Keratinocyte (primary cell): ENCODE data around the gene VIPR2. TPM values are rescaled to one million over a fixed set of nuclear protein-coding genes. Genes with fewer than 3 reads are reported as not detected.

Experiments used
- DNase-seq: peaks from one replicate; pipeline ENCODE4 v3.0.0-alpha.2; 2011; ENCODE audit warnings: low read depth, missing footprints, low spot score
- FAIRE-seq: peaks from 2 replicates; lab custom pipeline; 2011; peaks lifted over from hg19 to GRCh38; lab: Jason Lieb, UNC
- H2AFZ ChIP-seq: 2 replicates; pipeline ENCODE4 v1.6.0; 2012; ENCODE audit warnings: low read length, control low read depth, inconsistent platforms; ENCODE audit not compliant: control insufficient read depth
- H3K27ac ChIP-seq: 2 replicates; pipeline ENCODE4 v1.5.1; 2011; ENCODE audit warnings: low read length; ENCODE audit not compliant: control insufficient read depth, insufficient read depth
- H3K27me3 ChIP-seq: 3 replicates; pipeline ENCODE4 v1.6.0; 2011; ENCODE audit warnings: low read length; ENCODE audit not compliant: control insufficient read depth, insufficient read depth; ENCODE audit errors: extremely low read depth
- H3K36me3 ChIP-seq, 2 experiments: 2 replicates in 1 of 2; 3 replicates in 1 of 2; pipeline ENCODE4 v1.5.1; 2011; ENCODE audit warnings: low read length in 2 of 2, mild to moderate bottlenecking in 1 of 2; ENCODE audit not compliant: control insufficient read depth in 2 of 2, insufficient read depth in 2 of 2; ENCODE audit errors: extremely low read depth in 1 of 2
- H3K4me1 ChIP-seq: 3 replicates; pipeline ENCODE4 v1.5.1; 2011; ENCODE audit warnings: low read length; ENCODE audit not compliant: control insufficient read depth, insufficient read depth; ENCODE audit errors: extremely low read depth
- H3K4me2 ChIP-seq: 3 replicates; pipeline ENCODE4 v1.6.0; 2011; ENCODE audit warnings: low read depth, low read length; ENCODE audit not compliant: control insufficient read depth, insufficient read depth; ENCODE audit errors: extremely low read depth
- H3K4me3 ChIP-seq, 3 experiments: fragments of 200-600 bp in 1 of 3; sonication (generic) in 1 of 3; 2 replicates in 2 of 3; 3 replicates in 1 of 3; pipeline ENCODE4 v1.5.1; 2011 to 2016; ENCODE audit warnings: low read length in 3 of 3, mild to moderate bottlenecking in 3 of 3, control low read depth in 2 of 3, inconsistent platforms in 1 of 3, low read depth in 1 of 3, mixed read lengths in 1 of 3, mixed run types in 1 of 3, moderate library complexity in 1 of 3; ENCODE audit not compliant: control insufficient read depth in 2 of 3, insufficient read depth in 2 of 3; ENCODE audit errors: extremely low read depth in 1 of 3
- H3K79me2 ChIP-seq: 2 replicates; pipeline ENCODE4 v1.6.0; 2012; ENCODE audit warnings: low read length; ENCODE audit not compliant: control insufficient read depth, insufficient read depth
- H3K9ac ChIP-seq: 3 replicates; pipeline ENCODE4 v1.6.0; 2011; ENCODE audit warnings: low read length; ENCODE audit not compliant: control insufficient read depth, insufficient read depth; ENCODE audit errors: extremely low read depth
- H3K9me1 ChIP-seq: 3 replicates; pipeline ENCODE4 v1.6.0; 2011; ENCODE audit warnings: low read length; ENCODE audit not compliant: control insufficient read depth, insufficient read depth; ENCODE audit errors: extremely low read depth
- H3K9me3 ChIP-seq: 2 replicates; pipeline ENCODE4 v1.5.1; 2012; ENCODE audit warnings: low read depth, low read length; ENCODE audit not compliant: control insufficient read depth
- H4K20me1 ChIP-seq: 3 replicates; pipeline ENCODE4 v1.6.0; 2011; ENCODE audit warnings: low read length; ENCODE audit not compliant: control insufficient read depth, insufficient read depth; ENCODE audit errors: extremely low read depth
- EZH2 ChIP-seq: IDR thresholded peaks from one replicate; pipeline ENCODE4 v1.6.1; 2012; ENCODE audit warnings: inconsistent platforms, mild to moderate bottlenecking, low read length, moderate library complexity
- dilution Hi-C: fragments of 300-500 bp; cut with MboI; formaldehyde crosslinking; loops from one replicate; pipeline ENCODE4 v1.7.0; 2020; ENCODE audit warnings: low sequenced_read_pairs; ENCODE audit not compliant: extremely low pct_ligation_motif_present
- polyA plus RNA-seq, 5 experiments: library from polyadenylated mRNA; depleted of rRNA in 3 of 5; stranded (reverse) in 3 of 5; stranded (forward) in 1 of 5; unstranded in 1 of 5; fragments of >200 nt; gene quantifications; 1 replicate in 1 of 5; 2 replicates in 3 of 5; 3 replicates in 1 of 5; pipeline versions ENCODE4 v1.2.1 to v1.2.3, GENCODE V29; 2011 to 2012; ENCODE audit warnings: missing spikeins in 2 of 5, low read depth in 1 of 5, low replicate concordance in 1 of 5
- TF ChIP-seq, protein P1 (sequence below), 3 experiments: IDR thresholded peaks in 1 of 3; conservative IDR thresholded peaks in 1 of 3; optimal IDR thresholded peaks in 1 of 3; 2 replicates in 2 of 3; 3 replicates in 1 of 3; pipeline versions ENCODE3 to v1.5.1; 2011; ENCODE audit warnings: low read length in 3 of 3, mild to moderate bottlenecking in 3 of 3, moderate library complexity in 2 of 3, control low read depth in 1 of 3, inconsistent platforms in 1 of 3; ENCODE audit not compliant: insufficient read depth in 2 of 3; ENCODE audit errors: extremely low read depth in 1 of 3

The VIPR2 gene
- polyA plus RNA-seq, 1 donor (not counting 4 experiments of a cell fraction or from before 2014, with no cell fraction given), result not detected

DNA sequence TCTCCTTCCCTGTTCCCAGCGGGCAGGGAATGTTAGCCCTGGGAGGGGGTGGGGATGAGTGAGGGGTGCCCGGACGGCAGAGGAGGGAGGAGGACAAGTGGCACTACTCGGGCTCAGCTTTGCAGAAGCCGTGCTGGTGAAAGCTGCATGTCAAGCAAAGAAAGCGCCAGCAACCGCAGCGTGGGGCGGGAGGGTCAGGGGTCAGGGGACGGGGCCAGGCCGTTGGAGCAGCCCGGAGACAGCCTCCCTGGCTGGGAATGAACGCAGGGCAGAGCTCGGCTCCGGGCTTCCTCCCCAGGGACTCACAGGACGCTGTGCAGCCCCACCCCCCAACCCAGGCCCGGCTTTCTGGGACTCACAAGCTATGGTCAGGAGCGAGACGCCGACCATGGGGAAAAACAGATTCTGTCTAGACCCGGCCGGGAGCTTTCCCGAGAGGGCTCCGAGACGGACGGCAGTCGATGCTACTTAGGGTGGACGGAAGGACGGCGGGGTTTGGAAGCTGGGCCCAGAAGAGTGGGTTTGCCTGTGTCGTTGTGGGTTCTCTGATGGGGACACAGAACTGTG lies 113.4 kb downstream of the VIPR2 start:
- Histone ChIP-seq H3K79me2 (no peaks in the 10 kb centered on the region), H3K4me1 (peaks cover 4% of the 10 kb centered on the region), H3K36me3 (no peaks in the 10 kb centered on the region), H4K20me1 (no peaks in the 10 kb centered on the region), H3K4me3 (no peak overlapping the region), H3K4me2 (no peak overlapping the region), H3K9me3 (no peaks in the 10 kb centered on the region), H3K9me1 (no peaks in the 10 kb centered on the region), H3K27me3 (no peaks in the 10 kb centered on the region), H2AFZ (no peak overlapping the region), H3K27ac (no peak overlapping the region), H3K9ac (no peak overlapping the region)
- FAIRE-seq (no peak), DNase-seq (no peak)
- no peak for TF ChIP-seq EZH2
- TF ChIP-seq, protein P1, sequence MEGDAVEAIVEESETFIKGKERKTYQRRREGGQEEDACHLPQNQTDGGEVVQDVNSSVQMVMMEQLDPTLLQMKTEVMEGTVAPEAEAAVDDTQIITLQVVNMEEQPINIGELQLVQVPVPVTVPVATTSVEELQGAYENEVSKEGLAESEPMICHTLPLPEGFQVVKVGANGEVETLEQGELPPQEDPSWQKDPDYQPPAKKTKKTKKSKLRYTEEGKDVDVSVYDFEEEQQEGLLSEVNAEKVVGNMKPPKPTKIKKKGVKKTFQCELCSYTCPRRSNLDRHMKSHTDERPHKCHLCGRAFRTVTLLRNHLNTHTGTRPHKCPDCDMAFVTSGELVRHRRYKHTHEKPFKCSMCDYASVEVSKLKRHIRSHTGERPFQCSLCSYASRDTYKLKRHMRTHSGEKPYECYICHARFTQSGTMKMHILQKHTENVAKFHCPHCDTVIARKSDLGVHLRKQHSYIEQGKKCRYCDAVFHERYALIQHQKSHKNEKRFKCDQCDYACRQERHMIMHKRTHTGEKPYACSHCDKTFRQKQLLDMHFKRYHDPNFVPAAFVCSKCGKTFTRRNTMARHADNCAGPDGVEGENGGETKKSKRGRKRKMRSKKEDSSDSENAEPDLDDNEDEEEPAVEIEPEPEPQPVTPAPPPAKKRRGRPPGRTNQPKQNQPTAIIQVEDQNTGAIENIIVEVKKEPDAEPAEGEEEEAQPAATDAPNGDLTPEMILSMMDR (optimal IDR thresholded peaks at IDR 0.05 in 1 of 3, IDR thresholded peaks at IDR 0.05 in 1 of 3, conservative IDR thresholded peaks at IDR 0.05 in 1 of 3; ENCODE audit: extremely low read depth in 1 of 3, insufficient read depth in 2 of 3, low read length in 3 of 3), result no peak
- dilution Hi-C loops, result no loop called here

DNA sequence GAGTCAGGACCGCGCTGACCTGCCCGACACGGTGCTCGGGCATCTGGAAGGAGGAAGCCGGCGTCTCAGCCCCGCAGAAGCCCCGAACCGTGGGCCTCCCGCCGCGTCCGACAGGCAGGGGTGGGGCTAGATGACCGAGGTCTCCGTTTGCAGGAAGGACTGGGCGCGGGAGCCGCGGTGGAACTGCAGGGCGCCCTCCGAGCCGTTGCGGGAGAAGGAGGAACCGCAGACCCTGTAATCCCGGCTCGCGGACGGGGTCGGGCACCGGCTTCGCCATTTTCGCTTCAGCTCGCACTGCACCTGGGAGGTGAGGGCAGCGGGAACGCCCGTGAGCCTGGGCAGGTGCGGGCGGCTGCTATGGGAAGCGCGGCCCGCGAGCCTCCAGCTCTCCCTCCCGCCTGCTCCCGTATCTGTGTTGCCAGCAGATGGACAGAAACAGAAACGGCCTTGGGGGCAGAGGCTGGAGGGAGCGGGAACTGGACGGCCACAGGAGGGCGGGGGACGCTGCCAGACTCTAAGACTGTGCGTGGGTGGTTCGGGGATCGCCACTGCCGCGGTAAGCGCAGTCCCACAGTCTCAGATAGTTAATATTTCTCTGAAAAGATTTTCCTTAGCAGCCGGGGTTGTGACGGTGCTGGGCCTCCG lies 114.1 kb downstream of the VIPR2 start:
- Histone ChIP-seq H2AFZ (peak overlapping the region; percentile 22), H3K9ac (no peak overlapping the region), H3K4me1 (peaks cover 4% of the 10 kb centered on the region), H3K9me1 (no peaks in the 10 kb centered on the region), H3K36me3 (no peaks in the 10 kb centered on the region), H3K4me3 (peak overlapping the region in 2 of 3 experiments; percentile 14 to 42), H3K79me2 (no peaks in the 10 kb centered on the region), H3K27me3 (no peaks in the 10 kb centered on the region), H4K20me1 (no peaks in the 10 kb centered on the region), H3K4me2 (peak overlapping the region; percentile 37), H3K9me3 (no peaks in the 10 kb centered on the region), H3K27ac (no peak overlapping the region)
- no peak for FAIRE-seq
- TF ChIP-seq, protein P1 (optimal IDR thresholded peaks at IDR 0.05 in 1 of 3, IDR thresholded peaks at IDR 0.05 in 1 of 3, conservative IDR thresholded peaks at IDR 0.05 in 1 of 3; ENCODE audit: extremely low read depth in 1 of 3, insufficient read depth in 2 of 3, low read length in 3 of 3), result peak in 1 of 3 experiments; percentile 4
- peak; percentile 30 for TF ChIP-seq EZH2
- dilution Hi-C loops, result no loop called here
- DNase-seq, result no peak
